ENCODE measurements around the gene GTF2H4.

DNA sequence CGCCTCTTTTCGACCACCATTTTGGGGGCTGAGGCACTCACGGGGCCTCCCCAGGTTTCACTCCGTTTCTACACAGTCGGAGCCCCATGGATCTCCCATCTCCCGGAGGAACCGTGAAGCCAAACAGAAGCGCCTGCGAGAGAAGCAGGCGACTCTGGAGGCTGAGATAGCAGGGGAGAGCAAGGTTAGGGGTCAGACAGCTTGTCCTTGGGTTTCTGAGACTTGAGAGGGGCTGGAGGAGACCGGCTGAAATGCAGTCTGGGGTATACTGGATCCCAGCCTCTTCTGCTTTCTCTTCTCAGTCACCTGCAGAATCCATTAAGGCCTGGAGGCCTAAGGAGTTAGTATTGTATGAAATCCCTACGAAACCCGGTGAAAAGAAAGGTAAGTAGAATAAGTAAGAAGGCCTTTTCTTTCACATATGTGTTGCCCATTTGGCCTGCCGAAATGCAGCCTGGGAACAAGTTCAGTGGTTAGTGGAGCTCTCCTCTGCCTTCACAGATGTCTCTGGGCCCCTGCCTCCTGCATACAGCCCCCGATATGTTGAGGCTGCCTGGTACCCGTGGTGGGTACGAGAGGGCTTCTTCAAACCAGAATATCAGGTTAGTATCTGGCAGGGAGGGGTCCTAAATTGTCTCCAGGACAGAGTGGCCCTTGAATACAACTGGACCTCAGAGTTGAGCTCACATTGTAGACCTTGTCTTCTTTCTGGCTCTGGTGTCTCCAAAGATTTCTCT, 7.0 kb downstream of the GTF2H4 start:
- TF ChIP-seq, protein P1, sequence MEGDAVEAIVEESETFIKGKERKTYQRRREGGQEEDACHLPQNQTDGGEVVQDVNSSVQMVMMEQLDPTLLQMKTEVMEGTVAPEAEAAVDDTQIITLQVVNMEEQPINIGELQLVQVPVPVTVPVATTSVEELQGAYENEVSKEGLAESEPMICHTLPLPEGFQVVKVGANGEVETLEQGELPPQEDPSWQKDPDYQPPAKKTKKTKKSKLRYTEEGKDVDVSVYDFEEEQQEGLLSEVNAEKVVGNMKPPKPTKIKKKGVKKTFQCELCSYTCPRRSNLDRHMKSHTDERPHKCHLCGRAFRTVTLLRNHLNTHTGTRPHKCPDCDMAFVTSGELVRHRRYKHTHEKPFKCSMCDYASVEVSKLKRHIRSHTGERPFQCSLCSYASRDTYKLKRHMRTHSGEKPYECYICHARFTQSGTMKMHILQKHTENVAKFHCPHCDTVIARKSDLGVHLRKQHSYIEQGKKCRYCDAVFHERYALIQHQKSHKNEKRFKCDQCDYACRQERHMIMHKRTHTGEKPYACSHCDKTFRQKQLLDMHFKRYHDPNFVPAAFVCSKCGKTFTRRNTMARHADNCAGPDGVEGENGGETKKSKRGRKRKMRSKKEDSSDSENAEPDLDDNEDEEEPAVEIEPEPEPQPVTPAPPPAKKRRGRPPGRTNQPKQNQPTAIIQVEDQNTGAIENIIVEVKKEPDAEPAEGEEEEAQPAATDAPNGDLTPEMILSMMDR (IDR thresholded peaks at IDR 0.05): no peak
- TF ChIP-seq ZFX (IDR thresholded peaks at IDR 0.05; ENCODE audit: borderline replicate concordance): no peak

Data from 22Rv1 (cell line).